SHP77 treated with DMSO at 0.1 percent for 48 hours (cell line): ENCODE measurements around the gene TMEM117.
"Not testable (repeated sequence)": the region's sequence is repeated elsewhere in the genome, so short reads cannot be mapped to it uniquely, and the experiment has no call there.

Experiments used
- DNase-seq: peaks from one replicate; lab custom pipeline; 2025; lab: John Stamatoyannopoulos, UW

The TMEM117 gene

GRCh38 chr12:44223736-44224135 is 387.9 kb downstream of the TMEM117 start:
- no peak for DNase-seq

- DNase-seq, result no peak
Observed at GRCh38 chr12:44224399-44225148, 388.7 kb downstream of the TMEM117 start.

DNA sequence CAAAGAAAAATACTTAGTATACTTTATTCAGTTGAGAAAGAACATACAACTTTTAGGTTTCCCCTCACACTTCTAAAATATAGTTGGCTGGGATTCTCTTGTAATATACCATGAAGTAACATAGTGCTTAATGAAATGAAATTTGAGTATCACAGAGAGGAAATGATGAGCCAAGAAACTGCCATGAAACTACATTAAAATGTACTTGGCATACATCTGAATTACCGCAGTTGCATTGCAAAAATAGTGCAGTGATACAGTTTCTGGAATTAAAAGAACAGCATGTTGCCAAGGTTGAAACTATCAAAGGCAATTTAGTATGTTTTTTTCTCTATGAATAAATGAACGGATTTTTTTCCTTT is 389.2 kb downstream of the TMEM117 start:
- DNase-seq, result no peak

GRCh38 chr12:44227616-44228015 is 391.7 kb downstream of the TMEM117 start:
- no peak for DNase-seq

DNA sequence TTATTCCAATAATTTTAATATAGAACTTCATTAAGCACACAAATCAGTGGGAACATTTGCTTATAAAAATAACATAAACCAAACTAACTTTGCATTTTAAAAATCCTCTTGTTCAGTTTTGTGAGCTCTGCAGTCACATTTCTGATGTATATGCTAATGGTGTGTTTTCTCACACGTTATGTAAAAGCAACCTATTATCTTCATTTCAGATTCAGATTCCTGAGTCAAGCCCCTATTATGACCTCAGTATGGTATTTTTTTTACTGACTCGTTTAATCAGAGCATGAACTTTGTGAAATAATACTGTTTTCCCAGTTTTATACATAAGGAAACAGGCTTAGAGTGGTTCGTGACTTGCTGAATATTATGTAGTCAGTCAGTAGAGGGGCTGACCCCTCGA is 394.0 kb downstream of the TMEM117 start:
- no peak for DNase-seq

DNA sequence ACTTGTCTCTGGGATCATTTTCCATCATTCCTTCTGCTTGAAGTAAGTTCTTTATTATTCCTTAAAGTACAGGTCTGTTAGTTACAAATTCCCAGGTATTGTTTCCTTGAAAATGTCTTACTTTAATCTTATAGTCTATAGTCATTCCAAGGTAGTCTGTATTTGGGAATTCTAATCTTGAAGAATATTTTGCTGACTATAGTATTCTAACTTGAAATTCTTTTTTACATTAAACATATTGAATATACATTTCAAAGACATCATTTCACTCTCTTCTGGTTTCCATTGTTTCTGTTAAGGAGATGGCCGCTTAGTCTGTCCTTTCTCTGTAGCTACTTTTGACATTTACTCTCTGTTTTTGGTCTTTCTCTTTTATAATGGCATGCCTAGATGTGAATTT is 399.8 kb downstream of the TMEM117 start:
- DNase-seq, result no peak

GRCh38 chr12:44240186-44240585 is 404.3 kb downstream of the TMEM117 start:
- DNase-seq, result no peak

DNA sequence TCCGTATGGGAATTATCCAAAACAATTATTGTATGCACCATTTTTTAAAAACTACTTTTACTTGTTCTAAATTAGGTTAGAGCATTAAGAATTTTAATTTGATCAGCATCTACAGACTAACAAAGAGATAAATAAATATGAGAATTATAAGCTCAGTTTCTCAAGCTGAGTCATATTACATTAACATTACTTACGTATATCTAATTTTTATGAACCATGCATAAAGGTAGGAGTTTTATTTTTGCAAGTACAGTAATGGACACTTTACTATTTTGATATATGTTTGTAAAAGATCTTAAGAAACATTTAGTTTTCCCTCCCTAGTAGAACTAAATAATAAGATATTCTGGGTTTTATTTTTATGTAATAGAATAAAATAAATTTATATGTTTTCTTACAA is 410.1 kb downstream of the TMEM117 start:
- DNase-seq, result no peak

GRCh38 chr12:44246482-44247105 is 410.7 kb downstream of the TMEM117 start:
- DNase-seq, result no peak

DNA sequence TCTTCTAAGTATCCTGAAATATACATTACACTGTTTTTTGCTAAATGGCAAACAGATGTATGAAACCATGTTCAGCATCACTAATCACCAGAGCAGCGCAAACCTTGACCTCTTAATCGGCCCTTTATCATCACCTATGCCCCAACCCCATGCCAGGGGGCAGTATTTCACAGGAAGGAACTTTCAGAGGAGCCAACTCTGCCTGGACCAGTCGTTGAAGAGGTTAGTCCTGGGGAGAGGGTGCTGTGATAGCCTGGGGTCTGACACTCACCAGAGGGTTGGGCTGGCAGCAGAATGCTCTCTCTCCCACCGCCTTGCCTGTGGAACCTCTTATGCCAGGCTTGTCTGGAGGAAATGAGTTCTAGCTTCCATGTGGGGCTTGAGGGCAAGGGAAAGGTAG is 411.7 kb downstream of the TMEM117 start:
- no peak for DNase-seq

GRCh38 chr12:44248436-44248835 is 412.6 kb downstream of the TMEM117 start:
- no peak for DNase-seq

GRCh38 chr12:44250440-44250839 is 414.6 kb downstream of the TMEM117 start:
- not testable (repeated sequence) for DNase-seq

- no peak for DNase-seq
Observed at GRCh38 chr12:44253338-44253856, 417.5 kb downstream of the TMEM117 start.

GRCh38 chr12:44258246-44258645 is 422.4 kb downstream of the TMEM117 start:
- DNase-seq, result no peak

DNA sequence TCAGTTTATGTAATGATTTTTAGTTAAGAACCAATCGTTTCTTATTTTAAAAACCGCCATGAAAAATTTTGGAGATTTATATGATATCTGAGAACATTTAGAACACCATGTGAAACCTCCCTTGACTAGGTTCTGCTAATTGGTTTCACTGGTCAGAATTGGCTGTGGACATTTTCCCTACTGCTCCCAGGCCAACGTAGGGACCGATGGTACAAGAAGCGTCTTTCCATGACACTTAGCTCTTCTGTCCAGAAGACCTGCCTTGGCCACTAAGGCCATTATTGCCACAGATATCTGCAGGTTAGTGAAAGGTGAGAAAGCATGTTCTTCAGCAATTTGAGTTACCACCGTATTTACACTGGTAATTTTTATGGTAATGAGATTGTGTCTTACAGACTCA is 424.0 kb downstream of the TMEM117 start:
- no peak for DNase-seq

- DNase-seq, result no peak
Observed at GRCh38 chr12:44260581-44260980, 424.7 kb downstream of the TMEM117 start.

DNA sequence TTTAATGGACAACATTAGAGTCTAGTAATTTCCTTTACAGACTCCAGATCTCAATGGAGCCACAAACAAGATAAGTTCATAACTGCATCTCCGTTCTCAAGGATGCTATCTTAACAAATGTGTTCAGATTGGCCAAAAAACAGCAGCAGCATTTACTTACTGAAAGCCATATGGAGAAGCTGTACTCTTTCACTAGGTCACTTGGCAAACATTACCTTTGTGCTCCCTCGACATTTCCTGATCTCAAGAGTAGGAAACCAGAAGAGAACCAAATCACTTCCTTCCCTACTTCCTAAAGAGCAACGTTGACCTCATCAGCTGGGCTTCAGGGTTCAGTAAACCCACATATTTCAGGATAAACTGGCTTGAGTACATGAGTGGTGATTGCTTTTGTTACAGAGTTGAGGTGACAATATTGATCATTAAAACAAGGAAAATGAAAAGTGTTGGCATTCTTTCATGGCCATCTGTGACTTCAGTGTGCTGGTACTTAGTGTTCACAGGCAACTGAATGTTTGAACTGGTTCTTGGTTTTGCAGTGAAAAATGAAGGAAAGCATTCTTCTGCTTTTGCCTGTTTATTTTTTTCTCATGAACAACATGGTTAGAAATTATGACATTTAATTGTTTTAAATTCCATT is 449.6 kb downstream of the TMEM117 start:
- no peak for DNase-seq

DNA sequence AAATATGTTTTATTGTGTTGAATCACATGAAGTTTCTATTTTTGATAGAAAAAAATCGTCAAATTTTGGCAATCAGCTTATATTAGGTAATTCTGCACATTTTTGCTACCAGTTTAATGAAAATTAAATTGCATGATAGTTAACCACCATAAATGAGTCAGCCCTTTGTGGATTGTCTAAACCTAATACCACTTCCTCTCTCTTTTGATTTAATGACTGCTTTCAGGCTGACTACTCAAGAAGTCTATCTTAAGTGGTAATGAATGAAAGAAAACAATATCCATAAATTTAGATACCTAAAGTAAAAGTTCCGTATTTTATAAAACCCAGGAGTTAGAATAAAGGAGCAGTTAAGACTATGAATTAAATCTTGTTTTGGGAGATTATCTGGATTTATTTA is 450.5 kb downstream of the TMEM117 start:
- no peak for DNase-seq

DNA sequence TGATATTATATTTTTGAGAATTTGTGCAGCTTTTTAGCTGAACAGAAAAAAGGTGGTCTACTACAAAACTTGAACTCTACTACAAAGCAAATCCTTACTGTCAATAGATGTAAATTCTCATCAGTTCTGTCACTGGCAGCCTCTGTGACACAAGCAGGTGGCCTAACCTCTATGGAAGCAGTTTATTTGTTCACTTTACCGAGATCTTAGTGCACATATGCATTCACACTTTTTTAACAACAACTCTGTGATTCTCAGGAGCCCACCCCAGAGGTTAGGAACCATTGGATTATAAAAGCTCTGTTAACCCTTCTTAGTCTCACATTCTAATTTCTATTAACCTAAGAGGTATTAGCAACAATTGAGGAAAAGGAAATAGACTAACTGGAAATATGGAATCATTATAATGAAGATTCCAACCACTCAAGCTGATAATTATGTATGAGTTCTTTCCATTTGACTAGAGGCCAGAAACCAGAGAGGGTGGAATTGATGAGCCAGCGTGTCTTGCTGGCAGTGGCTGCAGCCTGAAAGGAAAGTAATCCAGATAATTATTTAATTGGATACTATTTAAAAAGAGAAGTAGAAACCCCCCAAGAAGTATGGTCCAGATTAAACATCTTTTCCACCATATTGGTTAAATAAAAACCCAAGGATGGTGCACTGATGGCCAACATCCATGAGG is 451.1 kb downstream of the TMEM117 start:
- no peak for DNase-seq

DNA sequence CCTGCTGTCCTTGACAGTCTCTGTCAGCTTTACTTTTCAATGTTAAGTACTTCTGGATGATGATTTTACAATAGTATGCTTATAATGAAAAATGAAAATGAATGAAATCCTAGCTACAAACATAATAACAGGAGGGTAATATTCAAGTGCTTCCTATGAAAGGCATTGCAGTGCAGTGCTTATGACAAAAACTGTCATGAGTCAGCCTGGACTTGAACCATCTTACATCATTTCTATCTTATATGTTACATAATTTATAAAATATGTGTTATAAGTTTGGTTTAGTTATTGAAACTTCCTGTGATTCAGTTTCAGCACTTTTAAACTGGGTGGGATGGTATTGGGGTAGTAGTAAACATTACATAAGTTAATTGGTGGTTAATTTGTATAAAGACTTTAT is 451.7 kb downstream of the TMEM117 start:
- no peak for DNase-seq

- no peak for DNase-seq
Observed at GRCh38 chr12:44294649-44295048, 458.8 kb downstream of the TMEM117 start.

DNA sequence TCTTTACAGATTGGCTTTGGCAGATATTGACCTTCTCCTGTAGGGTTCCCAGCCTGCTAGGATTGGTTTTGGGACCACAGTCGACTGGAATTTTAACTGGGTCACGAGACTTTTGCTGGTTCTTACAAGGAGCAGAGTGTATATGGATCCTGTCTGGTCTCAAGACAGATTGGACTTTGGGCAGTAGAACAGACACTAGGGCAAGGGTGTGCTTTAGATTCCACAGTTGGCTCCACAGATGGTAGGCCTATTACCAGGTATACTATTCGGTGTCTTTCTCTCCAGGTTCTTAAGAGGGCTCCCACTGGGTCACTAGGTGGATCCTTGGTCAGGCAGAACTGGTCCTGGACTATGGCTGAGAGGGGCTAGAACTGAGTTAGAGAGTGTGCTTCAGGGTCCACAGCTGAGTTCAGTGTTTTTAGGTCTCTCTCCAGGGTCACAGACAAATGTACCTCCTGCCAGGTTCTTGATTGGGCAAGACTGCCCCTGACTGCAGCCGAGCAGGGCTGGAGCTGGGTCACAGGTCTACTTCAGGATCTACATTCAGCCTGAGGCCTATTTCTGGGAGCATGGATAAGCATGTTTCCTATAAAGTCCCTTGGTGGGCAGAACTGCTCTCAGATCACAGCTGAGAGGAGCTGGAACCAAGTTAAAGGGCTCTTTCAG is 460.2 kb downstream of the TMEM117 start:
- DNase-seq, result no peak
